Activated T-cell treated with anti-CD3 and anti-CD28 coated beads for 4 hours (primary cell): ENCODE measurements around the gene COL8A1.

Source experiments
- DNase-seq: peaks from one replicate; pipeline ENCODE4 v3.0.0-alpha.2; 2020

COL8A1 gene

GRCh38 chr3:99678023-99678422 is 39.6 kb downstream of the COL8A1 start:
- DNase-seq, result no peak

DNA sequence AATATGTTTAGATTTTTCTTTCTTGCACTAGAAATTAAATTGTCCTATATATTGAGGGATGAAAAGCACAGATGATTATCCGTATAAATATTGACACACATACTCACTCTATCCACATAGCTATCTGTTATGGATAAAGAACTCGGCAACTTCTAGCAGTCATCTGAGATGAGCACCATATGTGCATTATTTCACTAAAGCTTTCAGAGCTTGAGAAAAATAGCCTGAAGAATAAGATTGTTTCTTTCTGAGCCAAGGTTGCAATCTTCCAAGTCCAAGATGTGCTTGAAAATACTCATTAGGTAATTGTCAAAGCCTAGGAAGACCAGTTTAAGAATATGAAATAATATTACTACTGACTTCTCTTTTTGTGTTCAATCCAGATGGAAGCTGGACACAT is 40.5 kb downstream of the COL8A1 start:
- no peak for DNase-seq

DNA sequence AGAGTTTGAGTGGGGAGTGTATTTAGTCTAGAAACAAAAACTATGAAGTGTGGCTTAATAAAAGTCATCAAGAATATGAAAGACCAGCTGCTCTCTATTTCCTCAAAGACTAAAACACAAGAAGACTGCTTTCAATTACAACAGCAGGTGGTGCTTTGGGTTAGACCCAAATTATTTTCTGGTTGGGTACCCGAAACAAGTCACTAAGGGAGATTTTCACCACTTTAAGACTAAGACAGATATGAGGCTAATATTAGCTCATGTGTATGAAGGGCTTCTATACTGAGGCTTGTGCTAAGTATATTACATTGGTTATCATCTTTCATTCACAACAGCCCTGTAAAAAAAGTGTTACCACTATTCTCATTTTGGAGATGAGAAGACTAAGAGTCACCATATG is 43.1 kb downstream of the COL8A1 start:
- no peak for DNase-seq

DNA sequence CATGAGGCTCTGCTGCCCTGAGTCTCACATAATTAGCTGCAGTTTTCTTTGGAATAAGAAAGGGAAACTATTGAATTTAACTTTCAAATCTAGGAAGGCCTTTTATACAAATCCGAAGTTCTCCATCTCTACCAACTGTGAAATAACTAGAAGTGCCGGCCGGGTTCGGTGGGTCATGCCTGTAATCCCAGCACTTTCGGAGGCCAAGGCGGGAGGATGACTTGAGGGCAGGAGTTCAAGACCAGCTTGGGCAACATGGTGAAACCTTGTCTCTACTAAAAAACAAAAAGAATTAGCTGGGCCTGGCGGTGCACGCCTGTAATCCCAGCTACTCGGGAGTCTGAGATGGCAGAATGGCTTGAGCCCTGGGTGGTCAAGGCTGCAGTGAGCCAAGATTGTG is 43.6 kb downstream of the COL8A1 start:
- DNase-seq, result no peak

GRCh38 chr3:99683465-99683864 is 45.1 kb downstream of the COL8A1 start:
- no peak for DNase-seq

GRCh38 chr3:99683876-99684275 is 45.5 kb downstream of the COL8A1 start:
- no peak for DNase-seq

GRCh38 chr3:99684644-99685043 is 46.2 kb downstream of the COL8A1 start:
- DNase-seq, result no peak

- no peak for DNase-seq
Measured at GRCh38 chr3:99686469-99686868, 48.1 kb downstream of the COL8A1 start.

DNA sequence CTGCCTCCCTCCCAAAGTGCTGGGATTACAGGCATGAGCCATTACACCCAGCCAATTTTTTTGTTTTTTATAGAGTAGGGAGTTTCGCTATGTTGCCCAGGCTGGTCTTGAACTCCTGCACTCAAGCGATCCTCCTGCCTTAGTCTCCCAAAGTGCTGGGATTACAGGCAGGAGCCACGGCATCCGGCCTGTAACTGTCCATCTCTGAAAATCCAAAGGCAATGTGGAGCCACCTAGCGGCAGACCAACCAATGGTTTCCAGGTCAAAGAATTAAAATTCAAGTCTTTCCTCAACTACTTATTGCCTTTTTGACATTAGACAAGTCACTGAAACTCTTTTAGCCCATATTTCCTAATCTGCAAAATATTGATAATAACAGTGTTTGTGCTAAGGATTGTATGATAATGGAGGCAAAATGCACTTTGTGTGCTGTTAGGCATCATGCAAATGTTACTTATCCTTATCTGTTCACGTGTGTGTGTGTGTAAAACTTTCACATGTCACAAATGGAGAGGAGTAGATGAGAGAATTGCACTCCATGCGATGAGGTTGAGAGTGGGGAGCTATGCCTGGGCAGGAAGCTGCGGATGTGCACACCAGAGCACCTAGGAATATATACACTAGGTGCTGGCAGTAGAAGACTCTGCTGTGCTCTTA is 48.7 kb downstream of the COL8A1 start:
- no peak for DNase-seq

DNA sequence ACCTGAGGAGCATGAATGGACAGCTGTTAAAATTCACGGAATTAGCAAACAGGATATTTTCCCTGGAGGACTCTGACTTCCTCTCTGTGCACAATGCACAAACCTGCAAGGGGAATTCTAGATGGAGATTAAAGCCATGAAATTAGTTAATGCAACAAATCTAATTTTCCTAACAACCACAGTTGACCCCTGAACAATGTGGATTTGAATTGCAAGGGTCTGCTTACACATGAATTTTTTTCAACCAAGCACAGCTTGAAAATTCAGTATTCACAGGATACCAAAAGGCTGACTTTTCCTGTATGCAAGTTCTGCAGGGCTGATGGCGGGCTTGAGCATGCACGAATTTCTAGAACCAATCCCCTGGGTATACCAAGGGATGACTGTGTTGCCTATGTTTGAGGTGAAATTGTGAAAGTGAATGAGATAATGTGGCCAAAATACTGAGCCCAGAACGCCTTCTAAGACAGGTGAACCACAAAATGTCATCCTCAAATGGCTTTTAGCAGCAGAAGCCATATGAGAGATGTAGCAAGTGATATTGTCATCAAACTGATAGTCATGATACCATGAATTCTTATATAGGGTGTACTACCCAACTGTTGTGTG is 52.5 kb downstream of the COL8A1 start:
- no peak for DNase-seq

DNA sequence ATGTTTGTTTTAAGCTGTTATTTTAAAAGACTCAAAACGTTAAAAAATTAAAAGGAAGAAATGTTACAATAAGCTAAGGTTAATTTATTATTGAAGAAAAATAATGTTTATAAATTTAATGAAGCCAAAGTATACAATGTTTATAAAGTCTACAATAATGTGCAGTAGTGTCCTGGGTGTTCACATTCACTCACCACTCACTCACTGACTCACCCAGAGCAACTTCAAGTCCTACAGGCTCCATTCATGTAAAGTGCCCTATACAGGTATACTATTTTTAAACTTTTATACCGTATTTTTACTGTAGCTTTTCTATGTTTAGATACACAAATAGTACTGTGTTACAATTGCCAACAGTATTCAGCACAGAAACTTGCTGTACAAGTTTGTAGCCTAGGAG is 55.2 kb downstream of the COL8A1 start:
- DNase-seq, result no peak

- no peak for DNase-seq
Measured at GRCh38 chr3:99696497-99696896, 58.1 kb downstream of the COL8A1 start.

DNA sequence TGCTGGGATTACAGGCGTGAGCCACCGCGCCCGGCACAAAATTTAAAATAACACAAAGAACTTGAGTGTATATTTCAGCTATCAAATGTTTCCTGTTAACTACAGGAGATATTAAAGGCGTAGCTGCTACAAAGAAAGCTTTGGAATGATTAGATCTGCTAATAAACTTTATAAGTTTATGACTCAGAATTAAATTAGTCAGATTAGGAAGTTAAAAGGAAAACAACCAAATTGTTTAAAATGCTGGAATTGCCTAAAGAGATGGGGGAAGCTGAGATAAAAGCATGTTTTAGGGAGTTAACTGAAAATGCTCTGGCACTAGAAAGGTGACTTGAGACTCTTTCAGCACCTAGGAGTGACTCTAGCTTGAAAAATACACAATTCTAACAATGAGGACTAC is 58.9 kb downstream of the COL8A1 start:
- DNase-seq, result no peak

DNA sequence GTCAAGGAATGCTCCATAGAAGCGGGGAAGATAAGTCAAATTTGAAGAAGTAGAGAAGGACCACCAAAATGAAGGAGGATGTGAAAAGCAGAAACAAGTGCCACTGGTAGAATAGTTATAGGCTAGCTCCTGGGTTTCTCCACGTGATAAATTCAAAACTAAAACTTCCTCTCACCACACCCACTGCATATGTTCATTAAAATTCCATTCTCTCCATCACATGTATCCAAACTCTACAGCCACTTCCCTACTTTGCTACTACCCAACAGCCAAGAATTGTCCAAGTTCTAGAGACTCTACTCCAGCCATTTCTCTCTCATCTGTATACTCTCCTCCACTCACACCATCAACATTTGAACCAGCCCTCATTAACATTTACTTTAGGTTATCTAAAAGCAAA is 60.5 kb downstream of the COL8A1 start:
- no peak for DNase-seq

- DNase-seq, result no peak
Measured at GRCh38 chr3:99699841-99700240, 61.4 kb downstream of the COL8A1 start.

DNA sequence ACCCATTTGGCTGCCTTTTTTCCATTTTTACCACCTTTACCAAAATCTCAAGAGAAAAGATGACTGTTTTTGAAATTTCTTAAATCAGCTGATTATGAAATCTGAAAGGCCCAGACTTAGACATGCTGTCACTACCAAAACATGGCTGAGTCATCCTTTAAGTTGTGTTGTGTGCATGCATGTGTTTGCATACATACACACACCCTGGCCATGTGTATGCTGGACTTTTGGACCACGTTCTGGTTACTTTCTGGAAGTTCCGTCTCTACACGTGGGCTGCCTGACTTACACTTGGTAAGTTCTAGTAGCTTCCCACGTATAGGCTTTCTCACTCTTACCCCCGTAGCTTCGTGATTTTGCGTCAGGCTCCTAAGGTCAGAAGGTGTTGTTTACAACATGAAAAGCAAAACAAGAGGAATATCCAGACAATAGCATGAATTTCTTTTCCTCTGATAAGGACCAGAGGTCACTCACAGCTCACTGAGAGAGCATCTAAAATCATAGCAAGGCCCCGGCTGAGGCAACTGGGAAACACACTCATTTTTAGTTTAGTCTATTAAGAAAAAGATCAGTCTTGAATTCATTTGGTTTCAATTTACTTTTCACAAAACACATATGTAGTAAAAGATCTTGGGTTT is 62.4 kb downstream of the COL8A1 start:
- no peak for DNase-seq

GRCh38 chr3:99702953-99703943 is 64.9 kb downstream of the COL8A1 start:
- DNase-seq, result no peak

DNA sequence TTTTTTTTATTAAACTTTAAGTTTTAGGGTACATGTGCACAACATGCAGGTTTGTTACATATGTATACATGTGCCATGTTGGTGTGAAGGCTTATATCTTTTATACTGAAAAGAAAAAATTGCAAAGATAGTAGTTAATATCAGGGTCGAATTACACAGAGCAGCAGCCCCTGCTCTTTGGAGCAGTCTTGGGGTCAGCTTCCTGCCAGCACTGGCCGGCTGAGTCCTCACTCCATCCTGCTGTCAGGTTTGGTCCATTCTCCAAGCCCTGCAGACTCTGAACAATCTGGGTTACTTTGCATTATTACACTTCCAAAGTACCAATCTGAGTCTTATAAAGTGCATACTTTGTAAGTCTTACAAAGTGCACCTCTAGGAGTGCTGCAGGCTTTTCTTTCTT is 66.0 kb downstream of the COL8A1 start:
- no peak for DNase-seq

DNA sequence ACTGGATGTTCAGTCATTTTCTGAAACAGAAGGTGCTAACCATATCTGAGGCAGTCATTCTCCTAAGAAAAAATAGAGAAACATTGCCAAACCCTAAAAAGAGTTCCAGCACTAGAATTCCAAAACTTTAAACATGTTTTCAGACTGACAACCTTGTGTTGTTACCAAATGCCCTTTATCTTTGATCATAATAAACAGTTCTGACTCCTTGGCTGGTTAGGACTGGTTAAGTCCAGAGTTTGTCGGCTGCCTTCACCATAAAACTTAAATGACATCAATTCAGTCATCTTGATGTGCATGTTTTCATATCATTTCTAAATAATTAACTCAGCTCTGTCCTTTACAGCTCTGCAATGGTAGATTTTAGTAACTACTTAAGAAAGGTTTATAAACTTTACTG is 68.0 kb downstream of the COL8A1 start:
- DNase-seq, result no peak

GRCh38 chr3:99708207-99708745 is 69.9 kb downstream of the COL8A1 start:
- no peak for DNase-seq

GRCh38 chr3:99709686-99710085 is 71.3 kb downstream of the COL8A1 start:
- no peak for DNase-seq

- no peak for DNase-seq
Measured at GRCh38 chr3:99710094-99710493, 71.7 kb downstream of the COL8A1 start.

- DNase-seq, result no peak
Measured at GRCh38 chr3:99711351-99711750, 73.0 kb downstream of the COL8A1 start.
